NCI-H1092 (cell line): ENCODE data around the gene TMEM270.

Experiments used
- DNase-seq: peaks from one replicate; lab custom pipeline; 2025; lab: John Stamatoyannopoulos, UW

TMEM270 gene

GRCh38 chr7:73908123-73908611 is 47.2 kb downstream of the TMEM270 start:
- no peak for DNase-seq

DNA sequence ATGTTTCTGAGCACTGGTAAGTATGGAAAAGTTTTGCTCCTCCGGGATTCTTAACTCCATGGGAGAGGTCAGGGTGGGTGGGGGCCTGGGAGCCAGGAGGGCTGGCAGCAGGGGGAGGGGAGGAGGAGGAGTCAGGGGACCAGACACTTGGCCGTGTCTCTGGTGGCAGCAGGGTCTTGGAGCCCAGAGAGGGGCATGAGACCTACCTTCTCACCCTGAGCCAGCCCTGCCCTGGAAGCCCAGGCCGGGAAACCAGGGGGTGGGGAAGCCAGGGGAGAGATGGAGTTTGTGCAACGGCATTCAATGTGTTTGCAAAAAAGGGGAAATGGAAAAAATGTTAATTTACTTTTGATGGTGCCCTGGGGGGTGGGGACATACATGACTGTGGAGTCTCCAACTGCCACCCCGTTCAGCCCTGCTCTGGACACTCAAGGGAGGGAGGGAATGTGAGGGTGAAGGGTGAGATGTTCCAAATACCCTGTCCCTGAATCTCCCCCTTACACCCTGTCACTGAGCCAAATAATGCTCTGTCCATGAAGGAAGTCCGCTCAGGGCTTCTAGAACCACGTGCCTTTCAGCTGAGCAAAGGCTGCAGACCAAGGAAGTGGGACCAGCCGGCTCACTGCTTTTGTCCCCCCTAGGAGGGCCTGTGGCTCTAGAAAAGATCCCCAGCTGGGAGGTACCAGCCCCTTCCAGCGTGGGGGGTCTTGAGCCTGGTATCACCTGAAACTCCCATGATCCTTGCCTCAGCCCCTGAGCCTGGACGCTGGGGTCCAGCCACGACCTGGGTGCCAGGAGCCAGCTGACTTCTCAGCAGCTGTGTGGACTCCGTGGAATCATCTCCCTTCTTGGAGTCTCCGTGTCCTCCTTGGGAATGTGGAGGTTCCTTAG is 48.3 kb downstream of the TMEM270 start:
- DNase-seq, result no peak

- no peak for DNase-seq
These were observed 49.0 kb downstream of the TMEM270 start for GRCh38 chr7:73909996-73910395.

GRCh38 chr7:73912223-73912622 is 51.3 kb downstream of the TMEM270 start:
- DNase-seq, result no peak
